HG02763 (cell line): ENCODE data around the gene PIK3CG.
"Not testable (repeated sequence)": the region's sequence is repeated elsewhere in the genome, so short reads cannot be mapped to it uniquely, and the experiment has no call there.

Source experiments
- ATAC-seq: cut with Tn5 transposase; IDR thresholded peaks from one replicate; pipeline ENCODE4 v1.9.1; 2021; ENCODE audit warnings: mild to moderate bottlenecking, moderate library complexity; ENCODE audit not compliant: unreplicated experiment

Gene PIK3CG

DNA sequence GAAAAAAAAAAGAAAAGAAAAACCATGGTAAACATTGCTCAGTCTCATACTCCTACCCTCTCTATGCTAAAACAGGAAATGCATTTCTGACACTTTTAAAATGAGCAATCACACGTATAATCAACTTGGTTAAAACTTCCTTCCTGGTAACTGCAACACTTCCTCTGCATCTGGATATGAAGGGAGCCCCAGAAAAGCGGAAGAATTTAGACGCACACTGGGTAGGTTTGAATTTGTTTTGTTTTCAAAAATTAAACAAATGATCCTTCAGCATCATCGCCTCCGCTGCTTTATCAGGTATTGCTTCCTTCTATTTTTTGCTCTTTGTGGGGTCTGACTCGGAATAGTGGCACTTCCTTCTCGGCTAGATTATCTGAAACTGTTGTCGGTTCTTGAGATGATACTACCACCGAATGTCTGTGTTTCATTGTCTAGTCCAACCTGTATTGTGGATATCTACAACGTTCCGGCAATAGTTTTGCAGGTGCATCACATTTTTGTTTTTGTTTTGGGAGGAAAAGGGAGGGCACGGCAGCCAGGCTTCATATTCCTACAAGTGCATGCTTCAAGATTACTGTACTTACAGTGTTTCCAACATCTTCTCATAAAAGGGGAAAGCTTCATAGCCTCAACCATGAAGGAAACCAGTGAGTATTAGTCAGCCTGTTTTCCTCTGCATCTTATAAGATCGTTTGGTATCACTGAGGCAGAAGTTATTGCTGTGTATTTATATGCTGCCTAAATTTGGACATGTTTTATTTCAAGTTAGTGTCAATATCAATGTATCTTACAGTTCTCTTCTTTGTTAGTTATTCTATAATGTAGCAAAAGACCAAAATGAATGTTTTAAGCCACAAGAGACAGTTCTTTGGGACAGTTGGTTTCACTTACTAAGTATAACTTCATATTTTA is at the start of gene PIK3CG:
PIK3CG (plus strand) TSS at position 153 of the 912 bp plus-strand sequence. CDS start 2,280 bp downstream, outside the sequence.
- peak; percentile 65 for ATAC-seq

DNA sequence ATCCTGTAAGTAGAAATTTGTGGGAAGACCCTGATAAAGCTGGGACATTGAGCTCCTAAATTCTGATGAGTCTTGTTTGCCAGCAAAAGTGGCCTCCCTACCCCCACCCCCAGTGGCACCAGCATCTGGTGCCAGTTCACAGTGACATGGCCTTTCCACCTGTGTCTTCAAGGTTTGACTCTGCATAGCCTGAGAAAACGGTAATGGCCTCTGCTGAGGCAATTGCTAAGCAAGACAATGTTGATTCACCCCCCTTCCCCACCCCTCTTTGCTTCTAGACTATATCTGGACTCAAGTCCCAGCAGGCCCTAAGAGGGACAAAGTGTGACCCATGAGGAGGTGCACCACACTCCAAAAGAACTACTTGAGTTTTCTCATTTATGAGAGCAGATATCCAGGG is 48.0 kb upstream of the PIK3CG start:
- ATAC-seq, result no peak

DNA sequence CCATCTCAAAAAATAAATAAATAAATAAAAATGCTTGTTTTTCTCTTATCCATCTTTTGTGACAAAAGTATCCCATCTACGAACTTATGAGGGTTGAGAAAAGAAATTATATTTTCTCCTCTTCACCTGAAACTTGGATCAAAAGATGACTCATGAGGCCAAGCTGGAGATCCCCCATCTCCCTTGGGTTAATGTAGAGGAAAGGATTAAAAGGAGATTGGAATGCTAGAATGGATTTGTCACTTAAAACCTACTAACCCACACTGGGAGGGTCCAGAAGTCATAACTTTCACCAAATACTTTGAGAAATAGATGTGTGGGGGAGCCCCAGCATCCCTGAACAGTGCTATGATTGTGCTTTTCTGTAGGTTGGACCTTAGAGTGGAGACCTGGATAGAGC is 46.3 kb upstream of the PIK3CG start:
- ATAC-seq, result no peak

DNA sequence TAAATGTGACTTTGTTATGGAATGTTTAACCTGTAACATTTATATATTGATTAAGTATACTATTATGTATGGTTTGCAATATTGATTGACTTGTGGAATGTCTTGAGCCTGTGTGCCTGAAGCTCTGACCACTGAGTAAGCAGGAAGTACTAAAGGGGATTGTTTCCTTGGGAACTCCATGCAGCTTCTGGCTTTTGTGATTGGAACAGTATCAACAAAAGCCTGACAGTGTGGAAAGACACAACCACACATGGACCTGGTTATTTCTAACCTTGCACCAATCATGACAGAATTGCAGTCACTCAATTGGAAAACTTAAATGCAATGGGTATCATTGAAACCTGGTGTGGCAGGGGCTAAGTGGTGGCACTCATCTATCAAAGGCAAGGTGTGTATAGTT is 45.5 kb upstream of the PIK3CG start:
- ATAC-seq, result no peak

DNA sequence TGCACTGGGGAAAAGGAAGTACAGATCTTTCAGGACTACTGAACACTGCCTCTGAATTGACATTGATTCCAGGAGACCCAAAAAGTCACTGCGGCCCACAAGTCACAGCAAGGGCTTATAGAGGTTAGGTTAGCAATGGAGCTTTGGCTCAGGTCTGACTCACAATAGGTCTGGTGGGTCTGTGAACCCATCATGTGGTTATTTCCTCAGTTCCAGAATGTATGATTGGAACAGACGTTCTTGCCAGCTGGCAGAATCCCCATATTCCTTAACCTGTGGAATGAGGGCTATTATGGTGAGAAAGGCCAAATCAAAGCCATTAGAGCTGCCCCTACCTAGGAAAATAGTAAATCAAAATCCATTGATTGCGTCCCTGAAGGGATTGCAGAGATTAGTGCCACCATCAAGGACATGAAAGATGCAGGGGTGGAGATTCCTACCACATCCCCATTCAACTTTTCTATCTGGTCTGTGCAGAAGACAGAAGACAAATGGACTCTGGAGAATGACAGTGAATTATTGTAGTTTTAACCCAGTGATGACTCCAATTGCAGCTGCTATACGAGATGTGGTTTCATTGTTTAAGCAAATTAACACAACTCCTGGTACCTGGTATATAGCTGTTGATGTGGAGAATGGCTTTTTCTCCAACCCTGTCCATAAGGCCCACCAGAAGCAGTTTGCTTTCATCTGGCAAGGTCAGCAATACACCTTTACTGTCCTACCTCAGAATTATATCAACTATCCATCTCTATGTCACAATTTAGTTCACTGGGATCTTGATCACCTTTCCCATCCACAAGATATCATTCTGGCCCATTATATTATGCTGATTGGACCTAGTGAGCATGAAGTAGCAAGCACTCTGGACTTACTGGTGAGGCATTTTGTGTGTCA is 44.5 kb upstream of the PIK3CG start:
- no peak for ATAC-seq

DNA sequence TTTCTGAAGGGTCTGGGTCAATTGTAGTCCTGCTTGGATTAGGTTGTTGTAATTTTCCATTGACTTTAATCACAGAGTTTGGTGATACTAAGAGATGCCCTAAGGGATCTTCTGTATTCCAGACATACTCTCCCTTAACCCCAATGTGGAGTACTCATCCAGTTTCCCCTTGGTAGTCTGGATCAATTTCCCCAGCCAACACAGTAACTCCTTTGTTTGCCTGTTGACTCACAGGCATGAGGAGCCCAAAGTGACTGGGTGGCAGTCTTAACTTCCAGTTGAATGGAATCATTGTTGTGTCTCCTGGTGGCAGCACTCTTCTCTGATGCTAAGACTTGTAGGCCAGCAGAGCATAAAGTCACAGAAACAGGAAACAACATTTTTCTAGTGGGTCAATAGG is 41.5 kb upstream of the PIK3CG start:
- ATAC-seq, result no peak

DNA sequence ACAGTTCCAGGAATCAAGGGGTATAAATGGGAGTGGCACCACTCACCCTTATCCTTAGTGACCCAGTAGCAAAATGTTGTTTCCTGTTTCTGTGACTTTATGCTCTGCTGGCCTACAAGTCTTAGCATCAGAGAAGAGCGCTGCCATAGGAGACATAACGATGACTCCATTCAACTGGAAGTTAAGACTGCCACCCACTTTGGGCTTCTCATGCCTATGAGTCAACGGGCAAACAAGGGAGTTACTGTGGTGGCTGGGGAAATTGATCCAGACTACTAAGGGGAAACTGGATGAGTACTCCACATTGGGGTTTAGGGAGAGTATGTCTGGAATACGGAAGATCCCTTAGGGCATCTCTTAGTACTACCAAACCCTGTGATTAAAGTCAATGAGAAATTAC is 40.6 kb upstream of the PIK3CG start:
- no peak for ATAC-seq

DNA sequence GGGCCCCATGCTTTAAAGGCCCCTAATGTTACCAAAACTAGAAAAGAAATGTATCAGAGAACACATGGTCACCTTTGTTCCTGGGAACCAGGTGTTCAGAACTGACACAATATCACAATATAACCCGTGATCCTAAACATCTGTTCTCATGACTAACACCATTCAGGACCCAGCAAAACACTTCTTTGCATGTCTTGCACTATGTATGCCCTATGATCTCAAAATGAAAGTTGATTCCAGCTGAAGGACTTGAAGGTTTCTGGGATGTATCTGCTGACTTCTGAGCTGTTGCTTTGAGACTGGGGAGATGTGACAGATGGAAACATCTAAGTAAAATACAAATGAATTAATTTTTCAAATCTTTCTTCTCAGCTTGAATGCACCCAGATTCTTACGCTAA is 37.5 kb upstream of the PIK3CG start:
- no peak for ATAC-seq

DNA sequence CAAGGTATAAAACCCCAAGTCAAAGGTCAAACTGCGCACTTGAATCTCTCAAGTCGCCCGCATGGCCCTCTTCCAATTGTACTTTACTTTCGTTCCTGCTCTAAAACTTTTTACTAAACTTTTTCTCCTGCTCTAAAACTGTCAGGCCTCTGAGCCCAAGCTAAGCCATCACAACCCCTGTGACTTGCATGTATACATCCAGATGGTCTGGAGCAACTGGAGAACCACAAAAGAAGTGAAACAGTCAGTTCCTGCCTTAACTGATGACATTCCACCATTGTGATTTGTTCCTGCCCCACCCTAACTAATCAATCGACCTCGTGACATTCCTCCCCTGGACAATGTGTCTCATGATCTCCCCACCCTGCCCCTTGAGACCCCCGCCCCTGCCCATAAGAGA is 35.6 kb upstream of the PIK3CG start:
- ATAC-seq, result no peak

DNA sequence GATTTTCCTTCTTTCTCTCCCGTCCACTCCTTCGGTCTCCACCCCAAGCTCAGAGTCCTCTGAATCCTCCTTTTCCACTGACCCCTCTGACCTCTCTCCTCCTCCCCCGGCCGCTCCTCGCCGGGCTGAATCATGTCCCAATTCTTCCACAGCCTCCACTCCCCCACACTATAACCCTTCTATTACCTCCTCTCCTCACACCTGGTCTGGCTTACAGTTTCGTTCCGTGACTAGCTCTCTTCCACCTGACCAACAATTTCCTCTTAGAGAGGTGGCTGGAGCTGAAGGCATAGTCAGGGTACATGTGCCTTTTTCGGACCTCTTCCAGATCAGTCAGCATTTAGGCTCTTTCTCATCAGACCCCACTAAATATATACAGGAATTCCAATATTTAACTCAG is 34.2 kb upstream of the PIK3CG start:
- not testable (repeated sequence) for ATAC-seq

DNA sequence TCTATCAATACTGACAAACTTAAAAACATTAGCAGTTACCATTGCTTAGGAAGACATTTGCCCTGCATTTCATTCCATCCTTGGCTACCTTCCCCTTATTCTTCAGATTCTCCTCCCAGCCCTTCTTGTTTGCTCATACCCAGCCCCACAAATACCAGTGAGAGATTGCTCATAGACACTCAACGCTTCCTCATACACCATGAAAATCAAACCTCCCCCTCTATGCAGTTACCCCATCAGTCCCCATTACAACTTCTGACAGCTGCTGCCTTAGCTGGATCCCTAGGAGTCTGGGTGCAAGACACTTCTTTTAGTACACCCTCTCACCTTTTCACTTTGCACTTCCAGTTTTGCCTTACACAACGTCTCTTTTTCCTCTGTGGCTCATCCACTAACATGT is 28.3 kb upstream of the PIK3CG start:
- ATAC-seq, result no peak

DNA sequence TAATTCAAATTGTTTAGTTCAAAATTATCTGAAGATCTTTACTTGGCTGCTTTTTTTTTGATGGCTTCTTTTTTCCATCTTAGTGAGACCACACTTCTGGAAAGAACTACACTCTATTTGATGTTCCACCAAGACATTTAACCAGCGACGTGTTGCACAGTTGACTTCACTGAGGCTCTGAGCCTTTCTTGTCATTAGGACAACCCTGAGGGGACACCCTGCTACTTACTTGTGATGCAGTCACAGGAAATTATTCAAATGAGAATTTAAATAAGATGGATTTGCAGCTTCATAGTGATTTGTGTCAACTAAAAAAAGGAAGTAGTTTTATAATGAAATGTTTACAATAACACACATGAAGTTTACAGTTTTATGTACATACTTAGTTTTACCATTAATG is 25.6 kb upstream of the PIK3CG start:
- no peak for ATAC-seq

DNA sequence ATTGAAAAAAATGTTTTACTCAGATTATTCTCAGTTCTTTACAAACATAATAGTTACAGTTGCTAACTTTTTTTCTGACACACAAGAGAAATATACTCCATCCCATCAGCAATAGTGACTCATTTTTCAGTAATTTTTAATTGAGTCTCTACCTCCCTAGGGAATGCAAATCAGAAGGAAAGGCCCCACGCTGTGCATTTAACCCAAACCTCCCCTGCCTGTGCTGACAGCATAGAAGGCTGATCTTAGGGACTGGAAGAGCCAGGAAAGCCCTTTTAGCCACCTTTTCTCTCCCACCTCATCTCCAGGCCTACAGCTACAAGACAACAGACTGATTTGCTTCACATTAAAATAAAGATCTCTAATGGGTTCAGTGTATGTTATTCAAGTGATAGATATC is 24.7 kb upstream of the PIK3CG start:
- no peak for ATAC-seq

DNA sequence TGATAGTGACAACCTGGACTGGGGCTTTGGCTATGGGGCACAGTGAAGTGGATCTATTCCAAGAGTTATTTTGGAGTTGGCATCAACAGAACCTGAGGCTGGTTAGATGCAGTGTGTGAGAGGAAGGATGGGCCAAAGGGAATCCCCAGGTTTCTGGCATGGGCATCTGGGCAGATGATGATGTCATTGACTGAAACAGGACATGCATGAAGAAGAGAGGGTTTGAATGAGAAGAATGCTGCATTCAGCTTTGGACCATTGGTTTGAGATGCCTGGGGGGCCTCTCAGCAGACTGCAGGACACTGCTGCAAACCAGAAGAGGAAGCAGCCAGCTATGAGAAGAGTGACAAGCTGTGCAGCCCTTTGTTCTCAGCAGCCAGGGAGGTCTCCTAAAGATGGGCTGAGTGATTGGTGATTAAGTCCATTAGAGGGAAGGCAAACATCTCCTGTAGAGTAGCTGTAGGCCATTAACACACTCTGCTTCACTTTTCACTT is 23.1 kb upstream of the PIK3CG start:
- ATAC-seq, result no peak

DNA sequence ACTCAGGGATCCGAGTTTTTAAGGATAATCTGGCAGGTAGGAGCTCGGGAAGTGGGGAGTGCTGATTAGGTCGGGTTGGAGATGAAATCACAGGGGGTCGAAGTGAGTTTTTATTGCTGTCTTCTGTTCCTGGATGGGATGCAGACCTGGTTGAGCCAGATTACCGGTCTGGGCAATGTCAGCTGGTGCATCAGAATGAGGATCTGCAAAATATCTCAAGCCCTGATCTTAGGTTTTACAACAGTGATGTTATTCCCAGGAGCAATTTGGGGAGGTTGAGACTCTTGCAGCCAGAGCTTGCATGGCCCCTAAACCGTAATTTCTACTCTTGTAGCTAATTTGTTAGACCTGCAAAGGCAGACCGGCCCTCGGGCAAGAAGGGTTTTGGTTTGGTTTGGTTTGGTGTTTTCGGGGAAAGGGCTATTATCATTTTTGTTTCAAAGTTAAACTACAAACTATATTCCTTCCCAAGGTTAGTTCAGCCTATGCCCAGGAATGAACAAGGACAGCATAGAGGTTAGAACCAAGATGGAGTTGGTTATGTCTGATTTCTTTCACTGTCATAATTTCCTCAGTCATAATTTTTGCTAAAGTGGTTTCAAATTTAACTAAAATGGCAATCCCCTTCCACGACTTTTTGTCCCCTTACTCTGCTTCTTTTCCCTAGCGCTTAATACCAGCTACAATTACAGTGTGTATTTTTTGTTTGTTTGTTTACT is 20.6 kb upstream of the PIK3CG start:
- ATAC-seq, result no peak

DNA sequence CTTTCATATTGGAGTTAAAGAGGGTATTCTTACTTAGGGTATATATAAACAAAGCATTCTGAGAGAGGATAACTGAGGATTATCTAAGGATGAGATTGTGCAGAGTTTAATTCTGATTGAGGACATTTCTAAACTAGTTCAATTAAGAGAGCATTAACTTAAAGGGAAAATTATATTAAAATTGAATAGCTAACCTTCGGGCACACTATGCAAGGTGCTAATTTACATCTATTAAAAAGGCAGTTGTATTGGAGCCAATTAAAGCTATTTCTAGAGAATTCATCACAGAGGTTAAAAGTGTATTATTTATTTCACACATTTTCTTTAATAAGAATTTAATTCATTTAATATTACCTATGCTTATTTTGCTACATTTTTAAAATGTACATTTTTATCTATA is 17.0 kb upstream of the PIK3CG start:
- ATAC-seq, result no peak

DNA sequence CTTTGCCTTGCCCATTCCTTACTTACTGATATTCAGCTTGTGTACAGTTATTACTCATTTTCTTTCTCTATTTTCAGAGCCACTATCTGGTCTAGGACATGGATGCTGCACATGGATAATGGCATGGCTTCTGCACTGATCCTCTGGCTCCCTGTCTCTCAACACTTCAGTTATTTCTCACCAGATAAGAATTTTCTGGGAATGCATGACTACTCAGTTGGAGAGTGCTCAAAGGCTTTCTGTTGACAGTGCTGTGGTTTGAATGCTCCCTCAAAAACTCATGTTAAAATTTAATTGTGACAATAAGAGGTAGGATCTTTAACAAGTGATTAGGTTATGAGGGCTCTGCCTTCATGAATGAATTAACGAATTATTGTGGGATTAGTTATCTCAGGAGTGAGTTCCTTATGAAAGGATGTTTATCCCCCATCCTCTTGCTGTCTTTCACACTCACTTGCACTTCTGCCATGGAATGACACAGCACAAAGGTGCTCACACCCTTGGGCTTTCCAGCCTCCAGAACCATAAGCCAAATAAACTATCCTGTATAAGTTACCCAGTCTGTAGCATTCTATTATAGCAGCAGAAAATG is 16.1 kb upstream of the PIK3CG start:
- ATAC-seq, result no peak

DNA sequence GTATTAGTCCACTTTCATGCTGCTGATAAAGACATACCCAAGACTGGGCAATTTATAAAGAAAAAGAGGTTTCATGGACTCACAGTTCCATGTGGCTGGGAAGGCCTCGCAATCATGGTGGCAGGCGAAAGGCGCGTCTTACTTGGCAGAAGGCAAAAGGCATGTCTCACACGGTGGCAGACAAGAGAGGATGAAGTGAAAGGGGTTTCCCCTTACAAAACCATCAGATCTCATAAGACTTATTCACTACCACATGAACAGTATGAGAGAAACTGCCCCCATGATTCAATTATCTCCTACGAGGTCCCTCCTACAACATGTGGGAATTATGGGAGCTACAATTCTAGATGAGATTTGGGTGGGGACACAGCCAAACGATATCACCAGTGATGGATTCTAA is 13.4 kb upstream of the PIK3CG start:
- not testable (repeated sequence) for ATAC-seq

DNA sequence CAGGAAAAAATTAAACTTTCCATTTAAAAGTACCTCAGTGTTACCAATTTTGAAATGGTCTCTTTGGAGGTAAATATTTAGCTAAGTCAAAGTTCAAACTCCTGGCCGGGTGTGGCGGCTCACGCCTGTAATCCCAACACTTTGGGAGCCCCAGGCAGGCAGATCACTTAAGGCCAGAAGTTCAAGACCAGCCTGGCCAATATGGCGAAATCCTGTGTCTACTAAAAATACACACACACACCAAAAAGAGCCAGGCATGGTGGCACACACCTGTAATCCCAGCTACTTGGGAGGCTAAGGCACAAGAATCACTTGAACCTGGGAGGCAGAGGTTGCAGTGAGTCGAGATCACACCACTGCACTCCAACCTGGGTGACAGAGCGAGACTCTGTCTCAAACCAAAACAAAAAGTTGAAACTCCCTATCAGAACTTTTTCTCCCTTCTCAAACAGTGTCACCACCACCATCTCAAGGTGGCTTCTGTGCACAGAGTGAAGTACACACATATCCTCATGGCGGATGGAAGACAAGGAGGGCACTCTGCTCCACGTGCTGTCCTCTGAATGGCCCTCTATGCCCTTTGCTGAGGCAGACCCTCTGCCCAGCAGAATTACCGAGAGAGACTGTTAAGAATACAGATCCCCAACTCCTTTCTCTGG is 11.7 kb upstream of the PIK3CG start:
- no peak for ATAC-seq

DNA sequence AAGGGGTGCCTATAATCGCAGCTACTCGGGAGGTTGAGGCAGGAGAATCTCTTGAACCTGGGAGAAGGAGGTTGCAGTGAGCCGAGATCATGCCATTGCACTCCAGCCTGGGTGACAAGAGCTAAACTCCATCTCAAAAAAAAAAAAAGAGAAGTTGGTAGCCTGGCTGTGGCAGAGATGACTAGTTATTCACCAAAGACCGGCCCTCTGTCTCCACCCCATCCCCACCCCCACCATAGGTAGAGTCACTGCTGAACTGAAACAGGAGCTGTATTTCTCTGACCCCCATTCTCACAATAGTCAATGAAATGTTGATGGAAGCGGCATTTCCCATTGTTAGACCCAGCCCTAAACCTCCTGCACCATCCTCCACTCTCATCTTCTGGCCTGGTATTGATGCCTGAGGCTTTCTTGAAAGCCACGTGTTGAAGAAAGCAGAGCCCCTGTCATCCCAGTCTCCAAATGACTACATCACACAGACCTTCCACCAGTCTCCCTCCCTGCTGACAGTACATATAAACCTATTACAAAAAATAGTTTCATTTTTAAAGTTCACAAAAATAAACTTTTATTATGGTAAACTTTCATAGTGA is 9.4 kb upstream of the PIK3CG start:
- ATAC-seq, result no peak
